Choroid plexus epithelial cell (primary cell): ENCODE results near the gene ABHD2.
"Not testable (repeated sequence)": the region's sequence is repeated elsewhere in the genome, so short reads cannot be mapped to it uniquely, and the experiment has no call there.

Source experiments
- DNase-seq: peaks from one replicate; pipeline ENCODE4 v3.0.0-alpha.2; 2010; ENCODE audit warnings: low read depth
- H3K4me3 ChIP-seq: 2 replicates; pipeline ENCODE4 v1.5.1; 2011; ENCODE audit warnings: low read depth, mild to moderate bottlenecking, control low read depth, low read length, moderate library complexity
- CTCF ChIP-seq: conservative IDR thresholded peaks from 2 replicates; pipeline ENCODE4 v1.5.1; 2011; ENCODE audit warnings: low read depth, mild to moderate bottlenecking, control low read depth, inconsistent platforms, low read length, moderate library complexity

ABHD2 gene

GRCh38 chr15:89116404-89116803 is 28.1 kb downstream of the ABHD2 start:
- DNase-seq: no peak
- no peak for TF ChIP-seq CTCF
- H3K4me3 ChIP-seq: no peak overlapping the region

GRCh38 chr15:89117790-89118189 is 29.5 kb downstream of the ABHD2 start:
- H3K4me3 ChIP-seq: no peak overlapping the region
- DNase-seq: no peak
- TF ChIP-seq CTCF: no peak

- H3K4me3 ChIP-seq: no peak overlapping the region
- TF ChIP-seq CTCF: no peak
- no peak for DNase-seq
Observed at GRCh38 chr15:89118481-89118989, 30.3 kb downstream of the ABHD2 start.

- peak; percentile 94 for DNase-seq
- H3K4me3 ChIP-seq: no peak overlapping the region
- TF ChIP-seq CTCF: no peak
Observed at GRCh38 chr15:89119489-89120478, 31.5 kb downstream of the ABHD2 start.

- H3K4me3 ChIP-seq, DNase-seq: not testable (repeated sequence)
Observed at GRCh38 chr15:89120479-89121000, 32.3 kb downstream of the ABHD2 start.

GRCh38 chr15:89121414-89121813 is 33.2 kb downstream of the ABHD2 start:
- no peak overlapping the region for H3K4me3 ChIP-seq
- no peak for TF ChIP-seq CTCF
- peak; percentile 61 for DNase-seq

- no peak for DNase-seq
- no peak for TF ChIP-seq CTCF
Observed at GRCh38 chr15:89122505-89123180, 34.4 kb downstream of the ABHD2 start.

More at GRCh38 chr15:89122505-89123180, 34.4 kb downstream of the ABHD2 start:
- no peak overlapping the region for H3K4me3 ChIP-seq
